GM21619 (cell line): ENCODE results near the gene POLR2F.

Source experiments
- ATAC-seq: cut with Tn5 transposase; IDR thresholded peaks from one replicate; pipeline ENCODE4 v1.9.1; 2021; ENCODE audit not compliant: unreplicated experiment

POLR2F gene

GRCh38 chr22:37953437-37954179, at the start of gene POLR2F, which contains the start of gene C22orf23:
POLR2F (plus strand) TSS chr22:37953699; CDS start chr22:37953788, 89 bp downstream.
C22orf23 (minus strand) TSS chr22:37953601; CDS start chr22:37953149, 452 bp downstream.
- peak; percentile 74 for ATAC-seq

GRCh38 chr22:37904572-37905533, 48.6 kb upstream of the POLR2F start:
- no peak for ATAC-seq

- peak; percentile 78 for ATAC-seq
Observed at GRCh38 chr22:37905534-37906363, 47.8 kb upstream of the POLR2F start, which contains the start of gene MICALL1. MICALL1 (plus strand) TSS chr22:37906297; CDS start chr22:37906423, 126 bp downstream.

- ATAC-seq, result no peak
Observed at GRCh38 chr22:37906364-37907008, 47.0 kb upstream of the POLR2F start.

GRCh38 chr22:37907036-37907954, 46.2 kb upstream of the POLR2F start:
- ATAC-seq, result no peak

GRCh38 chr22:37909766-37910165, 43.7 kb upstream of the POLR2F start:
- no peak for ATAC-seq

- no peak for ATAC-seq
Observed at GRCh38 chr22:37910890-37911672, 42.4 kb upstream of the POLR2F start.

- ATAC-seq, result no peak
Observed at GRCh38 chr22:37911697-37912096, 41.8 kb upstream of the POLR2F start.

- no peak for ATAC-seq
Observed at GRCh38 chr22:37912171-37912570, 41.3 kb upstream of the POLR2F start.

GRCh38 chr22:37913233-37913721, 40.2 kb upstream of the POLR2F start:
- ATAC-seq, result no peak

- ATAC-seq, result no peak
Observed at GRCh38 chr22:37916311-37916710, 37.2 kb upstream of the POLR2F start.

- no peak for ATAC-seq
Observed at GRCh38 chr22:37917874-37918548, 35.5 kb upstream of the POLR2F start.

- no peak for ATAC-seq
Observed at GRCh38 chr22:37918580-37919270, 34.8 kb upstream of the POLR2F start.

- no peak for ATAC-seq
Observed at GRCh38 chr22:37920126-37920525, 33.4 kb upstream of the POLR2F start.

- no peak for ATAC-seq
Observed at GRCh38 chr22:37922191-37922590, 31.3 kb upstream of the POLR2F start.

- no peak for ATAC-seq
Observed at GRCh38 chr22:37923927-37924326, 29.6 kb upstream of the POLR2F start.
